Fibroblast of gingiva (primary cell): Measurements from ENCODE around the gene SLC30A2.

Source experiments
- DNase-seq: peaks from one replicate; pipeline ENCODE4 v3.0.0-alpha.2; 2011; ENCODE audit warnings: low read depth

SLC30A2 gene

GRCh38 chr1:25996966-25997827, 48.7 kb downstream of the SLC30A2 start:
- peak; percentile 76 for DNase-seq

GRCh38 chr1:25994402-25995150, 51.3 kb downstream of the SLC30A2 start:
- no peak for DNase-seq

- no peak for DNase-seq
Measured at GRCh38 chr1:25993197-25993951, 52.5 kb downstream of the SLC30A2 start.

DNA sequence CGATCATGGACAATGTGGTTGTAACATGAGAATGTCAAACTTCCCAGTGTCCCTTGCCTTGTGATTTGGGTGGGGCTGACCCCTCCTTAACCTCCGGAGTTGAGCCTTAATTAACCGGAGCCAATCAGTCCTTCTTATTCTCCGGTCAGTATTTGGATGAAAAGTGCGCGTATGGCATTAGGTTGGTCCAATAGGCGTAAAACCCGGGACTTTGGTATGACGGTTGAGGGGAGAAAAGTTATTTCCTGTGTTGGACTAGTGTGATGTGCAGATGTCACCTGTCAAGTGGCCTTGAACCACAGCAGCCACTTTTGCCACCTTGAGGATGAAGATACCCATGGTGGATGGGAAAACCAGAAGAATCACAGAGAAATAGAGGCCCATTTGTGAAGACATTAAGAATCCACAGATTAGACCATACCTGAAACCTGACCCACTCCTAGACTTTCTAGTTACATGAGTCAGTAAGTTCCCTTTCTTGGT, 53.2 kb downstream of the SLC30A2 start:
- no peak for DNase-seq

GRCh38 chr1:25991937-25992688, 53.8 kb downstream of the SLC30A2 start:
- no peak for DNase-seq

DNA sequence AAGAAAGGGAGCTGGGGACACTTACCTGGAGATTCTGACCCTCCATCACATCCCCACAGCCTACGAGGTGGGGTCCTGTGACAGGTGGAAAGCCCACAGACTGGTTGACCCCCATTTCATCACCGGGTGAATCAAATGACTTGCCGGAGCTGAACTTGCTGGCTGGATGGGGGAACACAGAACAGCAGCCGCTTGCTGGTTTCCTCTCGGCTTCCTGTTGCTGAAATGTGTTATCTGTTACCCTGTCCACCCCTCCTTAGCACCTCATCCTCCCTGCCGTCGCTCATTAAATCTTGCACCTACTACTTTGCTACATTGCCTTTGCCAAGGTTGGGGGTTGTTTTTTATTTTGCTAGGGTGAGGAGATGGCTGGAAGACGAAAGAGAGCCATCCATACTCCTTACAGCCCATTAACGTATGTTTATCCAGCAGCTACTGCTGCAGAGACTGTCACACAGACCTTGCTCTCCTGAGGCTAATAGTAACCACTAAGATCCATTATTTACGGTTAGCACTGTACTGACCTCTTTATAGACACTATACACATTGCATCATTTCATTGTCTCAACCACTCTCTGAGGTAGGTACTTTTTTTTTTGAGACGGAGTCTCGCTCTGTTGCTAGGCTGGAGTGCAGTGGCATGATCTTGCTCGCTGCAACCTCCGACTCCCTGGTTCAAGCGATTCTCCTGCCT, 55.1 kb downstream of the SLC30A2 start:
- no peak for DNase-seq

DNA sequence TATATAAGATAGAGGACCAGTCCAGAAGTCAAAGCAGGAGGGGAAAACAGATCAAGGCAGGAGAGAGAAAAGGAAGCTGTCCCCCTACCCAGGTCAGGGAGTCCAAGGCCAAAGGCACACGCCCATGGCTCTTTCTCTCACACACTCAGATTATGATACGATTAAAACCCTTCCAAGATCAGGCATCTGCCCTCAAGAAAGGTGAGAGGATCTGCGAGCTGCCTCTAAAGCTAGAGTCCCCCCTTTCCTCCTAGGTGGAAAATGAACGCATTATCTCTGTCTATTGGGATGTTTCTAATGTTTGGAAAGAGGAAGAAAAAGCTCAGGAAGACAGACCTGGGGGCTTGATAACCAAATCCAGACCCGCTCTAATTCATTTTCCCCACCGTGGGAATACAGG, 55.7 kb downstream of the SLC30A2 start:
- DNase-seq = no peak

GRCh38 chr1:25989440-25990234, 56.3 kb downstream of the SLC30A2 start:
- peak; percentile 13 for DNase-seq

- no peak for DNase-seq
Measured at GRCh38 chr1:25987951-25988350, 58.0 kb downstream of the SLC30A2 start.
